ENCODE measurements around the gene COL21A1.
A peak's percentile ranks its signal among the peaks of the same experiment; 100 is the strongest.

The COL21A1 gene

GRCh38 chr6:56220078-56220477, 27.3 kb downstream of the COL21A1 start:
- Histone ChIP-seq H3K9ac (ENCODE audit: low read length) (no peak overlapping the region), H2AK5ac (ENCODE audit: low read length) (no peak overlapping the region), H3K4ac (ENCODE audit: low read depth, low read length) (no peak overlapping the region), H3K23ac (ENCODE audit: low read length) (no peak overlapping the region), H3K27me3 (ENCODE audit: insufficient read depth, low read length, poor library complexity) (no peaks in the 10 kb centered on the region), H2BK15ac (replicated peaks; ENCODE audit: low read depth) (no peak overlapping the region), H3K56ac (ENCODE audit: low read length) (no peak overlapping the region), H3K4me2 (ENCODE audit: low read length) (no peak overlapping the region), H3K36me3 (ENCODE audit: control insufficient read depth, insufficient read depth, low read length) (no peaks in the 10 kb centered on the region), H3K27ac (ENCODE audit: low read depth, low read length) (no peak overlapping the region), H2BK120ac (ENCODE audit: low read depth, low read length) (no peak overlapping the region), H3K79me2 (ENCODE audit: control insufficient read depth, insufficient read depth, low read length) (no peaks in the 10 kb centered on the region), H3K18ac (ENCODE audit: low read length) (no peak overlapping the region), H4K8ac (ENCODE audit: low read depth, low read length) (no peak overlapping the region), H4K5ac (ENCODE audit: low read length) (no peak overlapping the region), H3K4me1 (ENCODE audit: control insufficient read depth, low read depth, low read length) (no peaks in the 10 kb centered on the region), H2BK5ac (ENCODE audit: low read length) (no peak overlapping the region), H3K4me3 (ENCODE audit: low read length) (no peak overlapping the region), H3K79me1 (ENCODE audit: low read length) (no peaks in the 10 kb centered on the region)
- no peak for DNase-seq

DNA sequence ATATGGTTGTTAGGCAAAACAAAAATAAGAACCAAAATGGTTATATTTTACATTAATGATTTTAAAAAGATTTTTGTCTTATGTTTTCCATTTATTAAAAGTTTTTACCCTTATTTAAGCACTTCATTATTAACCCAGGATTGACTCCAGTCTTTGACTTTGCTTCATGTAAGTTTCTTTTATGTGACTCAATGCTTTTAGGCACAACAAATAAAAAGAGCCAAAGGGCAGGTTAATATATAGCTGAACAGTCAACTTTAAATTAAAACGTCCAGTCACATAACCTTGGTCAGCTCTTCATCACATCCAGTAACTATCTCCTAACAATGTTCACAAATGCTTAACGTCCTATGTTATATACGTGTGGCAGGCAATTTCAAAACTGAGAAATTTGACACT, 32.7 kb downstream of the COL21A1 start:
- Histone ChIP-seq H2BK120ac (ENCODE audit: low read depth, low read length) (no peak overlapping the region), H2AK5ac (ENCODE audit: low read length) (no peak overlapping the region), H3K36me3 (ENCODE audit: control insufficient read depth, insufficient read depth, low read length) (no peaks in the 10 kb centered on the region), H3K27ac (ENCODE audit: low read depth, low read length) (no peak overlapping the region), H4K8ac (ENCODE audit: low read depth, low read length) (no peak overlapping the region), H3K56ac (ENCODE audit: low read length) (no peak overlapping the region), H3K4ac (ENCODE audit: low read depth, low read length) (no peak overlapping the region), H3K4me2 (ENCODE audit: low read length) (no peak overlapping the region), H3K79me2 (ENCODE audit: control insufficient read depth, insufficient read depth, low read length) (no peaks in the 10 kb centered on the region), H3K27me3 (ENCODE audit: insufficient read depth, low read length, poor library complexity) (no peaks in the 10 kb centered on the region), H2BK5ac (ENCODE audit: low read length) (no peak overlapping the region), H4K5ac (ENCODE audit: low read length) (no peak overlapping the region), H3K23ac (ENCODE audit: low read length) (no peak overlapping the region), H3K18ac (ENCODE audit: low read length) (no peak overlapping the region), H3K4me1 (ENCODE audit: control insufficient read depth, low read depth, low read length) (no peaks in the 10 kb centered on the region), H3K79me1 (ENCODE audit: low read length) (no peaks in the 10 kb centered on the region), H3K4me3 (ENCODE audit: low read length) (no peak overlapping the region), H2BK15ac (replicated peaks; ENCODE audit: low read depth) (no peak overlapping the region), H3K9ac (ENCODE audit: low read length) (no peak overlapping the region)
- no CpG with 5 or more reads among the region's 3 CpGs for WGBS (ENCODE audit: extremely low coverage, insufficient coverage, low lambda C conversion rate)
- no peak for DNase-seq

GRCh38 chr6:56214041-56214702, 33.2 kb downstream of the COL21A1 start:
- Histone ChIP-seq H3K9ac (ENCODE audit: low read length) (no peak overlapping the region), H4K8ac (ENCODE audit: low read depth, low read length) (no peak overlapping the region), H2BK120ac (ENCODE audit: low read depth, low read length) (no peak overlapping the region), H2AK5ac (ENCODE audit: low read length) (no peak overlapping the region), H3K56ac (ENCODE audit: low read length) (no peak overlapping the region), H3K27ac (ENCODE audit: low read depth, low read length) (no peak overlapping the region), H3K79me2 (ENCODE audit: control insufficient read depth, insufficient read depth, low read length) (no peaks in the 10 kb centered on the region), H3K27me3 (ENCODE audit: insufficient read depth, low read length, poor library complexity) (no peaks in the 10 kb centered on the region), H3K23ac (ENCODE audit: low read length) (no peak overlapping the region), H3K4me2 (ENCODE audit: low read length) (no peak overlapping the region), H2BK15ac (replicated peaks; ENCODE audit: low read depth) (no peak overlapping the region), H2BK5ac (ENCODE audit: low read length) (no peak overlapping the region), H3K4me3 (ENCODE audit: low read length) (no peak overlapping the region), H3K4ac (ENCODE audit: low read depth, low read length) (no peak overlapping the region), H4K5ac (ENCODE audit: low read length) (no peak overlapping the region), H3K18ac (ENCODE audit: low read length) (no peak overlapping the region), H3K4me1 (ENCODE audit: control insufficient read depth, low read depth, low read length) (no peaks in the 10 kb centered on the region), H3K36me3 (ENCODE audit: control insufficient read depth, insufficient read depth, low read length) (no peaks in the 10 kb centered on the region), H3K79me1 (ENCODE audit: low read length) (no peaks in the 10 kb centered on the region)
- DNase-seq: no peak

DNA sequence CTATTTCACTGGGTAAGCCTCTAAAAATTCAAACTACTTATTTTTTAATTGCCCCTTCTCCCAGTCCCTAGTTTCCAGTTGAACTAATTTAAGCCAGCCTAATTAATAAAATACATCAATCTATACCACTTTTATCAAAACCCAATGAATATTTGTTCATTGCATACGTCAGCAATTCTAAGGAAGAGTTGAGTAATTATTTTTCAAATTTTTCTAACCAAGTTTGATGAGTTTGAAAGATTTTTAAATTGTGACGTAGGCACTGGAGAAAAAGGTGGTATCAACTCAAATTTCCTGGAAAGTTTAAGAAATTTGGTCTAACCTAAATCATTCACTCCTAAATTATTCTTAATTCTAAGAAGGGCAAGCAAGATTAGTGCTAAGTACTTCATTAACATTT, 35.7 kb downstream of the COL21A1 start:
- Histone ChIP-seq H2BK5ac (ENCODE audit: low read length) (no peak overlapping the region), H3K23ac (ENCODE audit: low read length) (no peak overlapping the region), H3K4me3 (ENCODE audit: low read length) (no peak overlapping the region), H3K9ac (ENCODE audit: low read length) (no peak overlapping the region), H3K27ac (ENCODE audit: low read depth, low read length) (no peak overlapping the region), H3K4me2 (ENCODE audit: low read length) (no peak overlapping the region), H4K8ac (ENCODE audit: low read depth, low read length) (no peak overlapping the region), H3K4me1 (ENCODE audit: control insufficient read depth, low read depth, low read length) (no peaks in the 10 kb centered on the region), H2BK15ac (replicated peaks; ENCODE audit: low read depth) (no peak overlapping the region), H2BK120ac (ENCODE audit: low read depth, low read length) (no peak overlapping the region), H2AK5ac (ENCODE audit: low read length) (no peak overlapping the region), H3K36me3 (ENCODE audit: control insufficient read depth, insufficient read depth, low read length) (no peaks in the 10 kb centered on the region), H3K79me1 (ENCODE audit: low read length) (no peaks in the 10 kb centered on the region), H3K56ac (ENCODE audit: low read length) (no peak overlapping the region), H3K79me2 (ENCODE audit: control insufficient read depth, insufficient read depth, low read length) (no peaks in the 10 kb centered on the region), H3K27me3 (ENCODE audit: insufficient read depth, low read length, poor library complexity) (no peaks in the 10 kb centered on the region), H3K18ac (ENCODE audit: low read length) (no peak overlapping the region), H4K5ac (ENCODE audit: low read length) (no peak overlapping the region), H3K4ac (ENCODE audit: low read depth, low read length) (no peak overlapping the region)
- no peak for DNase-seq
- 94% methylated on average over 2 of the region's 2 CpGs for WGBS (ENCODE audit: extremely low coverage, insufficient coverage, low lambda C conversion rate)

GRCh38 chr6:56204134-56204533, 43.2 kb downstream of the COL21A1 start:
- no peaks in the 10 kb centered on the region for H3K79me2 ChIP-seq (ENCODE audit: control insufficient read depth, insufficient read depth, low read length)
- no peak overlapping the region for H3K4me2 ChIP-seq (ENCODE audit: low read length)
- WGBS (ENCODE audit: extremely low coverage, insufficient coverage, low lambda C conversion rate): no CpG with 5 or more reads among the region's 4 CpGs
- H2BK5ac ChIP-seq (ENCODE audit: low read length): no peak overlapping the region
- no peak overlapping the region for H3K23ac ChIP-seq (ENCODE audit: low read length)
- H3K4ac ChIP-seq (ENCODE audit: low read depth, low read length): no peak overlapping the region
- no peak overlapping the region for H2BK120ac ChIP-seq (ENCODE audit: low read depth, low read length)
- H2AK5ac ChIP-seq (ENCODE audit: low read length): no peak overlapping the region
- H4K5ac ChIP-seq (ENCODE audit: low read length): no peak overlapping the region
- no peaks in the 10 kb centered on the region for H3K36me3 ChIP-seq (ENCODE audit: control insufficient read depth, insufficient read depth, low read length)
- H3K79me1 ChIP-seq (ENCODE audit: low read length): no peaks in the 10 kb centered on the region
- no peak overlapping the region for H3K27ac ChIP-seq (ENCODE audit: low read depth, low read length)
- no peak overlapping the region for H3K56ac ChIP-seq (ENCODE audit: low read length)
- H3K4me3 ChIP-seq (ENCODE audit: low read length): no peak overlapping the region
- H2BK15ac ChIP-seq (replicated peaks; ENCODE audit: low read depth): no peak overlapping the region
- H4K8ac ChIP-seq (ENCODE audit: low read depth, low read length): no peak overlapping the region
- no peak overlapping the region for H3K18ac ChIP-seq (ENCODE audit: low read length)
- DNase-seq: peak; percentile 79
- H3K4me1 ChIP-seq (ENCODE audit: control insufficient read depth, low read depth, low read length): no peaks in the 10 kb centered on the region
- no peaks in the 10 kb centered on the region for H3K27me3 ChIP-seq (ENCODE audit: insufficient read depth, low read length, poor library complexity)
- no peak overlapping the region for H3K9ac ChIP-seq (ENCODE audit: low read length)

- no peak overlapping the region for H3K18ac ChIP-seq (ENCODE audit: low read length)
- H3K27me3 ChIP-seq (ENCODE audit: insufficient read depth, low read length, poor library complexity): no peaks in the 10 kb centered on the region
- H3K9ac ChIP-seq (ENCODE audit: low read length): no peak overlapping the region
- no peak overlapping the region for H2AK5ac ChIP-seq (ENCODE audit: low read length)
- no peaks in the 10 kb centered on the region for H3K4me1 ChIP-seq (ENCODE audit: control insufficient read depth, low read depth, low read length)
- H2BK120ac ChIP-seq (ENCODE audit: low read depth, low read length): no peak overlapping the region
- no peak overlapping the region for H3K56ac ChIP-seq (ENCODE audit: low read length)
- no peak overlapping the region for H2BK5ac ChIP-seq (ENCODE audit: low read length)
- WGBS (ENCODE audit: extremely low coverage, insufficient coverage, low lambda C conversion rate): no CpG with 5 or more reads among the region's 3 CpGs
- H4K8ac ChIP-seq (ENCODE audit: low read depth, low read length): no peak overlapping the region
- no peak overlapping the region for H3K23ac ChIP-seq (ENCODE audit: low read length)
- no peak overlapping the region for H3K27ac ChIP-seq (ENCODE audit: low read depth, low read length)
- H3K36me3 ChIP-seq (ENCODE audit: control insufficient read depth, insufficient read depth, low read length): no peaks in the 10 kb centered on the region
- H4K5ac ChIP-seq (ENCODE audit: low read length): no peak overlapping the region
- no peak overlapping the region for H3K4me3 ChIP-seq (ENCODE audit: low read length)
- no peak overlapping the region for H3K4ac ChIP-seq (ENCODE audit: low read depth, low read length)
- H3K4me2 ChIP-seq (ENCODE audit: low read length): no peak overlapping the region
- H3K79me1 ChIP-seq (ENCODE audit: low read length): no peaks in the 10 kb centered on the region
- DNase-seq: no peak
- H3K79me2 ChIP-seq (ENCODE audit: control insufficient read depth, insufficient read depth, low read length): no peaks in the 10 kb centered on the region
- H2BK15ac ChIP-seq (replicated peaks; ENCODE audit: low read depth): no peak overlapping the region
Observed at GRCh38 chr6:56199956-56200355, 47.4 kb downstream of the COL21A1 start.
